Measurements from ENCODE around the gene ATP5MC3. TPM values are rescaled to one million over a fixed set of nuclear protein-coding genes. Genes with fewer than 3 reads are reported as not detected.
A peak's percentile ranks its signal among the peaks of the same experiment; 100 is the strongest.

The ATP5MC3 gene
- total and polyA plus RNA-seq, 2 of the 13 experiments (the other 11 are each of a cell fraction or from before 2014, with no cell fraction given) = 676 to 1,007 TPM

DNA sequence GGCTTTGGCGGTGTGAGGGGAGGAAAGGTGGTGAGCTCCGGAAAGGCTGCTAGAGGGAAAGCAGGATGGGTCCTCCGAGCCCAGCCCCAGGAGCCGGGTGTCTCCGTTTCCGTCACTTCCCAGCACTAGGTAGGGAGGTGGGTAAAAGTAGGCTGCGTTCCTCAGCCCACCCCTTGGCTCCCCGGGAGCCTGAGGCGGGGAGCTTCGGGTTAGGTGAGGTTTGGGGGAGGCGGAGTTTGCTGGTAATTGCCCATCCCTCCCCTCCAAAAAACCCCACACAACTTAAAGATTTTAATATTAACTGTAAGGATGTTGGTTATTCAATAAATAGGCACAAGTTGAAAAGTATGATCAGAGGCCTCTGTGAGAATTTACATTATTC is 13.0 kb downstream of the ATP5MC3 start (continued):
- TF ChIP-seq, protein P1, sequence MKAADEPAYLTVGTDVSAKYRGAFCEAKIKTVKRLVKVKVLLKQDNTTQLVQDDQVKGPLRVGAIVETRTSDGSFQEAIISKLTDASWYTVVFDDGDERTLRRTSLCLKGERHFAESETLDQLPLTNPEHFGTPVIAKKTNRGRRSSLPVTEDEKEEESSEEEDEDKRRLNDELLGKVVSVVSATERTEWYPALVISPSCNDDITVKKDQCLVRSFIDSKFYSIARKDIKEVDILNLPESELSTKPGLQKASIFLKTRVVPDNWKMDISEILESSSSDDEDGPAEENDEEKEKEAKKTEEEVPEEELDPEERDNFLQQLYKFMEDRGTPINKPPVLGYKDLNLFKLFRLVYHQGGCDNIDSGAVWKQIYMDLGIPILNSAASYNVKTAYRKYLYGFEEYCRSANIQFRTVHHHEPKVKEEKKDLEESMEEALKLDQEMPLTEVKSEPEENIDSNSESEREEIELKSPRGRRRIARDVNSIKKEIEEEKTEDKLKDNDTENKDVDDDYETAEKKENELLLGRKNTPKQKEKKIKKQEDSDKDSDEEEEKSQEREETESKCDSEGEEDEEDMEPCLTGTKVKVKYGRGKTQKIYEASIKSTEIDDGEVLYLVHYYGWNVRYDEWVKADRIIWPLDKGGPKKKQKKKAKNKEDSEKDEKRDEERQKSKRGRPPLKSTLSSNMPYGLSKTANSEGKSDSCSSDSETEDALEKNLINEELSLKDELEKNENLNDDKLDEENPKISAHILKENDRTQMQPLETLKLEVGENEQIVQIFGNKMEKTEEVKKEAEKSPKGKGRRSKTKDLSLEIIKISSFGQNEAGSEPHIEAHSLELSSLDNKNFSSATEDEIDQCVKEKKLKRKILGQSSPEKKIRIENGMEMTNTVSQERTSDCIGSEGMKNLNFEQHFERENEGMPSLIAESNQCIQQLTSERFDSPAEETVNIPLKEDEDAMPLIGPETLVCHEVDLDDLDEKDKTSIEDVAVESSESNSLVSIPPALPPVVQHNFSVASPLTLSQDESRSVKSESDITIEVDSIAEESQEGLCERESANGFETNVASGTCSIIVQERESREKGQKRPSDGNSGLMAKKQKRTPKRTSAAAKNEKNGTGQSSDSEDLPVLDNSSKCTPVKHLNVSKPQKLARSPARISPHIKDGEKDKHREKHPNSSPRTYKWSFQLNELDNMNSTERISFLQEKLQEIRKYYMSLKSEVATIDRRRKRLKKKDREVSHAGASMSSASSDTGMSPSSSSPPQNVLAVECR (CRISPR knock-in tag; IDR thresholded peaks at IDR 0.05; ENCODE audit: borderline replicate concordance) = no peak
- TF ChIP-seq SP1 (IDR thresholded peaks at IDR 0.05) = no peak
- TF ChIP-seq SP1 (CRISPR knock-in tag; IDR thresholded peaks at IDR 0.05) = no peak
- TF ChIP-seq NFYB (CRISPR knock-in tag; IDR thresholded peaks at IDR 0.05) = no peak
- TF ChIP-seq, protein P2, sequence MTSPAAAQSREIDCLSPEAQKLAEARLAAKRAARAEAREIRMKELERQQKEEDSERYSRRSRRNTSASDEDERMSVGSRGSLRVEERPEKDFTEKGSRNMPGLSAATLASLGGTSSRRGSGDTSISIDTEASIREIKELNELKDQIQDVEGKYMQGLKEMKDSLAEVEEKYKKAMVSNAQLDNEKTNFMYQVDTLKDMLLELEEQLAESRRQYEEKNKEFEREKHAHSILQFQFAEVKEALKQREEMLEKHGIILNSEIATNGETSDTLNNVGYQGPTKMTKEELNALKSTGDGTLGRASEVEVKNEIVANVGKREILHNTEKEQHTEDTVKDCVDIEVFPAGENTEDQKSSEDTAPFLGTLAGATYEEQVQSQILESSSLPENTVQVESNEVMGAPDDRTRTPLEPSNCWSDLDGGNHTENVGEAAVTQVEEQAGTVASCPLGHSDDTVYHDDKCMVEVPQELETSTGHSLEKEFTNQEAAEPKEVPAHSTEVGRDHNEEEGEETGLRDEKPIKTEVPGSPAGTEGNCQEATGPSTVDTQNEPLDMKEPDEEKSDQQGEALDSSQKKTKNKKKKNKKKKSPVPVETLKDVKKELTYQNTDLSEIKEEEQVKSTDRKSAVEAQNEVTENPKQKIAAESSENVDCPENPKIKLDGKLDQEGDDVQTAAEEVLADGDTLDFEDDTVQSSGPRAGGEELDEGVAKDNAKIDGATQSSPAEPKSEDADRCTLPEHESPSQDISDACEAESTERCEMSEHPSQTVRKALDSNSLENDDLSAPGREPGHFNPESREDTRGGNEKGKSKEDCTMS (CRISPR knock-in tag; conservative IDR thresholded peaks at IDR 0.05) = no peak
- TF ChIP-seq ZFP82 (CRISPR knock-in tag; IDR thresholded peaks at IDR 0.05; ENCODE audit: borderline replicate concordance) = no peak
- no peak for TF ChIP-seq ZNF839 (CRISPR knock-in tag; IDR thresholded peaks at IDR 0.05; ENCODE audit: borderline replicate concordance)
- TF ChIP-seq ZBTB43 (CRISPR knock-in tag; conservative IDR thresholded peaks at IDR 0.05) = no peak
- no peak for TF ChIP-seq NONO (IDR thresholded peaks at IDR 0.05)
- no peak for TF ChIP-seq NONO (CRISPR knock-in tag; conservative IDR thresholded peaks at IDR 0.05)
- TF ChIP-seq ZIK1 (CRISPR knock-in tag; IDR thresholded peaks at IDR 0.05; ENCODE audit: borderline replicate concordance, low read depth) = no peak
- TF ChIP-seq ZBTB14 (CRISPR knock-in tag; IDR thresholded peaks at IDR 0.05) = no peak
- no peak for TF ChIP-seq ZNF484 (CRISPR knock-in tag; IDR thresholded peaks at IDR 0.05; ENCODE audit: borderline replicate concordance, low read depth)
- no peak for TF ChIP-seq ZNF547 (CRISPR knock-in tag; IDR thresholded peaks at IDR 0.05)
- 0 out of 4 replicates have a peak, but pooled peaks of 1 of the 2 experiments have one; percentile 9 for TF ChIP-seq ATF4 (CRISPR knock-in tag; IDR thresholded peaks at IDR 0.05)
- TF ChIP-seq, protein P3, sequence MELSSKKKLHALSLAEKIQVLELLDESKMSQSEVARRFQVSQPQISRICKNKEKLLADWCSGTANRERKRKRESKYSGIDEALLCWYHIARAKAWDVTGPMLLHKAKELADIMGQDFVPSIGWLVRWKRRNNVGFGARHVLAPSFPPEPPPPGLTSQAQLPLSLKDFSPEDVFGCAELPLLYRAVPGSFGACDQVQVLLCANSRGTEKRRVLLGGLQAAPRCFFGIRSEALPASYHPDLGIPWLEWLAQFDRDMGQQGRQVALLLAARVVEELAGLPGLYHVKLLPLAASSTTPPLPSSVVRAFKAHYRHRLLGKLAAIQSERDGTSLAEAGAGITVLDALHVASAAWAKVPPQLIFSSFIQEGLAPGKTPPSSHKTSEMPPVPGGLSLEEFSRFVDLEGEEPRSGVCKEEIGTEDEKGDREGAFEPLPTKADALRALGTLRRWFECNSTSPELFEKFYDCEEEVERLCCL (CRISPR knock-in tag; IDR thresholded peaks at IDR 0.05; ENCODE audit: borderline replicate concordance) = no peak
